Measurements from ENCODE around the gene GABBR2.

GRCh38 chr9:98597236-98597771 is 111.4 kb downstream of the GABBR2 start:
- TF ChIP-seq, protein P1, sequence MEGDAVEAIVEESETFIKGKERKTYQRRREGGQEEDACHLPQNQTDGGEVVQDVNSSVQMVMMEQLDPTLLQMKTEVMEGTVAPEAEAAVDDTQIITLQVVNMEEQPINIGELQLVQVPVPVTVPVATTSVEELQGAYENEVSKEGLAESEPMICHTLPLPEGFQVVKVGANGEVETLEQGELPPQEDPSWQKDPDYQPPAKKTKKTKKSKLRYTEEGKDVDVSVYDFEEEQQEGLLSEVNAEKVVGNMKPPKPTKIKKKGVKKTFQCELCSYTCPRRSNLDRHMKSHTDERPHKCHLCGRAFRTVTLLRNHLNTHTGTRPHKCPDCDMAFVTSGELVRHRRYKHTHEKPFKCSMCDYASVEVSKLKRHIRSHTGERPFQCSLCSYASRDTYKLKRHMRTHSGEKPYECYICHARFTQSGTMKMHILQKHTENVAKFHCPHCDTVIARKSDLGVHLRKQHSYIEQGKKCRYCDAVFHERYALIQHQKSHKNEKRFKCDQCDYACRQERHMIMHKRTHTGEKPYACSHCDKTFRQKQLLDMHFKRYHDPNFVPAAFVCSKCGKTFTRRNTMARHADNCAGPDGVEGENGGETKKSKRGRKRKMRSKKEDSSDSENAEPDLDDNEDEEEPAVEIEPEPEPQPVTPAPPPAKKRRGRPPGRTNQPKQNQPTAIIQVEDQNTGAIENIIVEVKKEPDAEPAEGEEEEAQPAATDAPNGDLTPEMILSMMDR (conservative IDR thresholded peaks at IDR 0.05 in 1 of 2, IDR thresholded peaks at IDR 0.05 in 1 of 2; ENCODE audit: extremely low read depth in 1 of 2, insufficient read depth in 1 of 2, low read depth in 1 of 2, low read length in 2 of 2) = no peak
- TF ChIP-seq EZH2 (IDR thresholded peaks at IDR 0.05; ENCODE audit: borderline replicate concordance, low read length) = no peak

All from mammary epithelial cell (primary cell).